Medulla oblongata (tissue), 1 donor: ENCODE results near the gene GJA9.
A peak's percentile ranks its signal among the peaks of the same experiment; 100 is the strongest.
"Not testable (repeated sequence)": the region's sequence is repeated elsewhere in the genome, so short reads cannot be mapped to it uniquely, and the experiment has no call there.

ENCODE experiments used
- DNase-seq: peaks from one replicate; pipeline ENCODE4 v3.0.0-alpha.2; 2015; ENCODE audit errors: extremely low spot score

GJA9 gene

DNA sequence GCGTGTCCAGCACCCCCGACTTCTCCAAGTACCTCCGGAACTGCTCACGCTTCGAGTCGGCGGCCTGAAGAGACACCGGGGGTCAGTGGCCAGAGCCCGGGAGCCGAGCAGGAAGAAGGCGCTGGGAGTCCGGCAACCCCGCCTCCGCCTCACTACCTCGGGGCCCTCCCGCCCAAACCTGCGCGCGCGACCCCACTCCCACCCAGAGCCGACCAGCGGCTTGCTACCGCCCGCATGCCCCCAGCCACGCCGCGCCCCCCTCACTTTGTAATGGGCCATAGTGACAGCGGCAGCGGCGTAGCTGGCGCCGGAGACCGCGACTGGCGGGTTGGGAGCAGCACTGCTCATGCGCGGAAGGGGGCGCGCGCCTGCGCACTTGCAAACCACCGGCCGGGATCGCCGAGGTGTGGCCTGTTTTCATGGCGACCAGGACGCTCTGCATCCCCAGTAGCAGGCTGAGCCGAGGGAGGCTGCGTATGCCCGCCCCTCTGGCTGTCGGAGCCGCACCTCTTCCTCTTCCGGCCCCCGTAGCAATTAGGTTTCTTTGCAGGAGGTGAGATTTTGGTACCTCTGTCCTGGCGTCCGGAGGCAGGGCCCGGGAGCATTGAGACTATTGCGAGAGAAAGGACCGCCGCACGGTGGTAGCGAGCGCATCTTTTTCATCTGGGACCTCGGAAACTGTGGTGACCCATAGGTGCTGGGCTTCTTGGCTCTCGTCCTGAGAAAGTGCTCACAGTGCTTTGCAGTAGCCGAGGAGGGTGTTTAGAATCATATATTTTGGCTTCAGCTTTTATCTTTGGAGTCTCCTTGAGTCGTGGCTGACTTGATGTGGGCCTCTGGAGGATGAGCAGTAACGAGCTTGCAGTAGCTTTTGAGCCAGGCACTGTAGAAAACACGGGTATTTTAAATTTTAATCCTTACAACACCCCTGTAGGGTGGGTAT lies 8.1 kb downstream of the GJA9 start, which contains the start of gene MYCBP:
Gene MYCBP, minus strand, starts transcription at position 322 of the 943 bp plus-strand sequence. Its CDS starts 43 bp downstream, at position 279.
- DNase-seq: peak; percentile 97

GRCh38 chr1:38872401-38873026 lies 8.9 kb downstream of the GJA9 start:
- DNase-seq: no peak

GRCh38 chr1:38870996-38871395 lies 10.4 kb downstream of the GJA9 start:
- no peak for DNase-seq

- DNase-seq: no peak
Observed at GRCh38 chr1:38867208-38867607, 14.2 kb downstream of the GJA9 start.

GRCh38 chr1:38865112-38865715 lies 16.2 kb downstream of the GJA9 start:
- no peak for DNase-seq

DNA sequence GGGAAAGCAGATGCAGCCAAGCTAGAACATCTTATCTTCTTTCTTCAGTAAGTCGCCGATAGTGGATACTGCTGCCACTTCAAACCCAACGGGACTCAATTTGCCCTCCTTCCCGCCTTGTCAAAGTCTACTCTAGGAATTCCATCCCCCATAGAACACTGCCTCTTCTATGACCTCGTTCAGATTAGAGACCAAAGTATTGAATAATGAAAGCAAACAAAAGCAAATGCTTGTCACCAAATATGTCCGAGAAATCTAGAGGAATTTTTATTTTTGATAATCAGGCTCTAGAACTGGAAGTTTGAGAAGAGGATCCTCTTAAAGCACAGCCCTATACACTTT lies 21.0 kb downstream of the GJA9 start:
- peak; percentile 44 for DNase-seq

DNA sequence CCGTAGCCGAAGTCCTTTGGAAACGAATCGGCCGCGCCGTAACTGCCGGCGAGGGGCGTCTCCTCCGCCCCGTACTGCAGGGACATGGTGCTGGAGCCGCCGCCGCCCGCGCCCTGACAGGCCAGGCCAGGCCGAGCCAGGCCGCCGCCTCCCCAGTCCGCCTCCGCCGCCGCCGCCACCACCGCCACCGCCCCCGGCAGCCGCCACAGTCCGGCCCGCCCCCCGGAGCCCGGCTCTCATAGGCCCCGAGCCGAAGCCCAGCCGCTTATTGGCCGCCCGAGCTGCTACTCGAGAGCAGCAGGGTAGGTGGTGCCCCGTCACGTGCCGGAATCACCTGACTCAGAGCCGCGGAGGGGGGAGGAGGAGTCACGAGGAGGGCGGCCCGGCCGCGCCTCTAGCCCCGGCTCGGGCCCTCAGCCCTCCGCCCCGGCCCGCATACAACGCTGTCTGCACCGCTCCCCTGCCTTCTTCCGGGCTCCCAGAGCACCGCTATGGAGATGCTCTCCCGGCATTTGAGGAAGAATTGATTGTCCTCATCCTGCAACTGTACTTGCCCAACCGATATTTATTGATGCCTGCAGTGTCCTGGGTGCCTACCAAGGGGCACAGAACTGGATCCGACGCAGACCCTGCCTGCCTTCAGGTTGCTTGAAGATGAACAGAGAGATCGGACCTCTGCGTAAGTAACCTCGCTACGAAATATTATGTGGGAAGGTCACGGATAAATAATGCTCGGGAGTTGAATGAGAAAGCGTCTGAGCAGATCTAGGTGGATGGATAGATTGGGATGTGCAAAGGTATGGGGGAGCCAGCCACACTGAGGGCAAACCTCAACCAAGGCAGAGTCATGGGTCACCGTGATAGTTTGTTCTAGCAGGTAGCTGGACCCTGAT lies 21.6 kb downstream of the GJA9 start, which contains the start of gene RRAGC:
Gene RRAGC, minus strand, starts transcription at position 212 of the 893 bp plus-strand sequence. Its CDS starts 126 bp downstream, at position 86.
- peak; percentile 99 for DNase-seq

DNA sequence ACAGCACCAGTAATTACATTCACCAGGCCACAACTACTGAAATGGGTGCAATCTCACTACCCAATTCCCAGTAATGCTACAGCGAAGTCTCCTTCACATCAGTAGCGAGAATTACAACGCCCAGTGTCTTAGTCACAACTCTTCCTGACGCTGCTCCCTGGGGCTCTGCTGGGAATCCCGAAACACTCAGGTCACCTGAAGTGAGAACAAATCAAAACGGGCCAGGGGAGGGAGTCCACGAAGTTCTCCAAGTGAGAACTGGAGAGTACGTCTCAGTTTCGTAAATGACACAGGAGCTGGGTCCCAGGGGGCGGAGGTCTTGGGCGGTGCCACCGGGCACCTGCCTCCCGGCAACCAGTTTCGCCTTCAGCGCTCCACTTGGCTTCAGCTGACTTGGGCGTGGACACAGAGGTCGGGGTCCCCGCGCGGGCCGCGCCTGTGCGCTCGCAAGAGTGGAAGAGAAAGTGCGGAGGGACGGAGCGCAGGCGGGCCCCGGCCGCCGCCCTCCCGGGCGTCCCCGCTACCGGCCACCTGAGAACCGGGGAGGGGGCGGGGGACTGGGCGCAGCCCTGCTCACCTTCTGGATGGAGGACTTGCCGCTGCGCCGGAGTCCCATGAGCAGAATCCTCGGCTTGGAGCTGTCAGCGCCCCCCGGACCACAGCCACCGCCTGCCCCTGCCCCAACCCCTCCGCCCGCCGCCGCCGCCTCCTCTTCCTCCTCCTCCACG lies 22.4 kb downstream of the GJA9 start:
- DNase-seq: peak; percentile 44

- no peak for DNase-seq
Observed at GRCh38 chr1:38852780-38853179, 28.6 kb downstream of the GJA9 start.

- DNase-seq: peak; percentile 44
Observed at GRCh38 chr1:38848071-38848470, 33.3 kb downstream of the GJA9 start.

- no peak for DNase-seq
Observed at GRCh38 chr1:38846210-38846609, 35.2 kb downstream of the GJA9 start.

- DNase-seq: not testable (repeated sequence)
Observed at GRCh38 chr1:38845088-38845487, 36.3 kb downstream of the GJA9 start.

DNA sequence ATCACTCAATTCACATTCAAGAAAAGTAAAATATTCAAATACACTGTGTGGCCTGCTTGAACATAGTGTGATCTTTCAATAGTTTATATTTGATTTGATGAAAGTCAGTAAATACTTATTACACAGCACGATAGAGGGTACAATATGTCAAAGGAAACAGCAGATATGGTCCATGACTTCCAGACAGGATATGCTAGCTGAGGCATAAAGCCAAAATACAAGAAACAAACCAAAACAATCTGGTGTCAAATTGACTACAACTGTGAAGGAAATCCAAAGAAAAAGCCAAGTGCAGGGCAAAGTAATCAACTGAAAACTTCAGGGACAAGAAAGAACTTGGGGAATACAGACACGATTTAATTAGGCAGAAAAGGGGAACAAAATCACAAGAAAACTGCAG lies 41.1 kb downstream of the GJA9 start:
- DNase-seq: no peak

DNA sequence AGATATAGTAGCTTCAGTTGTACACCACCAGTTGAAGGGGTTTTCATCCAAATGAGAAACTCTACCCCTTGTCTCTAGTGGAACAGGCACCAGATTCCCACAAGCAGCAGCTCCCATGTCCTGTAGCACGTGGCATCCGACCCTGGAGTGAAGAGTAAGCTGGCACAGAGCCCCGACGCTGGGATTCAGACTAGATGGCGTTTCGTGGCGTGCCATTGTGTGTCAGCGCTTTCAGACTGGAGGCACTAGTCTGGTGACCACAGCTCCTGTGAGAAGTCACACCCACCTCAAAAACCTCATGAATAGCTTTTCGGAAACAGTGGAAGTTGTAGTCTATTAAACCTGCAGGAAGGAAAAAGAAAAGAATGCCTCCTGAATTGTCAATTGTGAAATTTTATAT lies 42.0 kb downstream of the GJA9 start:
- DNase-seq: no peak

DNA sequence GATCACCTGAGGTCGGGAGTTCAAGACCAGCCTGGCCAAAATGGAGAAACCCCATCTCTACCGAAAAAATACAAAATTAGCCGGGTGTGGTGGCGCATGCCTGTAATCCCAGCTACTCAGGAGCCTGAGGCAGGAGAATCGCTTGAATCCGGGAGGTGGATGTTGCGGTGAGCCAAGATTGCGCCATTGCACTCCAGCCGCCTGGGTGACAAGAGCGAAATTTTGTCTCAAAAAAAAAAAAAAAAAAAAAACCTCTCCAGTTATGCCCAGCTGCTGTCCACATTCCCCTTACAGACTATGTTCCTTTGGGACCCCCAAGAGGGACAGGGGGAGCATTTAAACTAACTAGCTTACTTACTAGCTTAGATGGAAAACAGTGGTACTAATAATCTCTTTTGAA lies 45.1 kb downstream of the GJA9 start:
- DNase-seq: not testable (repeated sequence)

DNA sequence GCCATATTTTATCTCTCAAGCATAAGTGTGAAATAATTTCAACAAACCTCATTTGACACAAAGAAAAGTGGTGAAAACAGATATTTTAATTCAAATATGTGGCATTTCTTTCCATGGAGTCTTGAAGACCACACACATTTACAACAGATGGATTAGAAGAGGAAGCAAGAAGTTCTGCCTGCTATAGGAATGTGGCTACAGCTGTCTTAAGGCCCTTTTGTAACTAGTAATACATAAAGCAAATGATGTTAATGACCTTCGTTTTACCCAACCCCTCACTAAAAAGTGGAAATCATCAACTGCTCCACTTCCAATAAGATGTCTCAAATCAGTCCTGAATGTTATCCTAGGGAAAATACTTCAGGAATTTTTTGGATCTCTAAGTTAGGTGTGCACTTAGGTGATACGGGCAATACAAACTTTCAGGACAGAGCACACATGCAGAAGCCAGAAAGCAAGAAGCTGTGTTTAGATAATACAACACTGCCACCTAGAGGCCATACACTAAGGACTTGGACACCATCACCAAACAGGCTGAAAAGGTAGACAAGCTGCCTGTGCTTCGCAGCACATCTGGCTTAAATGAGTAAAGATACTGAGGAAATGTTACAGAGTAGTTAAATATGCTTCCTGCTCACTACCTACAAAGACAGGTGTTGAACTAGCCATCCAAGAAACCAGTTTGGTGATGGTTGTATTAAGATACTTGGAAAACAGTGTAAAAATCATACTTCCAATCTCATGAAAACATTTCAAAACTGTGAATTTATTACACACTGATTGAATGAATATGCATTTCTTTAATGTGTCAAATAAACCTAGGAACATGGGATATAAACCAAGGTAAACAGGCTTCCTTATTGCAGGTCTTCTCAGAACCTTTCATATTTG lies 46.2 kb downstream of the GJA9 start:
- peak; percentile 90 for DNase-seq

- no peak for DNase-seq
Observed at GRCh38 chr1:38834221-38834782, 47.1 kb downstream of the GJA9 start.

DNA sequence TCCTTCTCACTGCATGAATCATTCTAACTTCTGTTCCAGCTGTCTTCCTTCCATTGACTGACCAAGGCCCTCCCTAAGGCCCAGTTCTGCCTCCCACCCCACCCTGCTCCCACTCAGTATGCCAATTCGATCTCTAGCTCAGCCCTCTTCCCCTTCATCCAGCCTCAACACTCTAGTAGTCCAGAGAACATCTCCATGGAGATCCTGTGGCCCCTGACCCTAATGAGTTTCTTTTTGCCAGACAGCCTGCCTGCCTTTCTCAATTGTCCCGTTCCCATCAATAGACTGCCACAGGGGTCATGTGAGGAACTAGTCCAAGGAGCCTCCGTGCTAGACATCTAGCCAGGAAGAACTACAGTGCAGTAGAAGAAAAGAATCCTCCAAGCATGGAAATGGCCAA lies 48.2 kb downstream of the GJA9 start:
- peak; percentile 75 for DNase-seq

GRCh38 chr1:38832370-38832734 lies 49.0 kb downstream of the GJA9 start:
- no peak for DNase-seq
